HepG2 (cell line): ENCODE measurements around the gene SNX11. TPM values are rescaled to one million over a fixed set of nuclear protein-coding genes. Genes with fewer than 3 reads are reported as not detected.

Source experiments
- HNRNPK ChIP-seq: fragments of 200-400 bp; formaldehyde crosslinking; IDR thresholded peaks from 2 replicates; pipeline ENCODE4 v1.6.1; 2018; ENCODE audit warnings: low read length, low read depth, moderate library complexity, mild to moderate bottlenecking; ENCODE audit not compliant: poor library complexity, severe bottlenecking
- KAT2B ChIP-seq: fragments of 150-350 bp; IDR thresholded peaks from 2 replicates; pipeline ENCODE4 v1.6.1; 2014; ENCODE audit warnings: low read depth, low read length, borderline replicate concordance
- KDM3A ChIP-seq: IDR thresholded peaks from 2 replicates; pipeline ENCODE4 v1.6.1; 2018; ENCODE audit warnings: low read depth, missing compliant biosample characterization
- KIAA2018 ChIP-seq: sonication (generic); formaldehyde crosslinking; IDR thresholded peaks from 2 replicates; pipeline ENCODE4 v1.5.0; 2020; ENCODE audit warnings: mild to moderate bottlenecking, missing genetic modification reagents, borderline replicate concordance
- NBN ChIP-seq: fragments of 450-650 bp; conservative IDR thresholded peaks from 2 replicates; pipeline ENCODE4 v1.6.1; 2017
- NFE2L2 ChIP-seq: fragments of 150-350 bp; IDR thresholded peaks from 2 replicates; pipeline ENCODE4 v1.6.1; 2014; ENCODE audit warnings: low read length
- PLSCR1 ChIP-seq: sonication (generic); formaldehyde crosslinking; IDR thresholded peaks from 2 replicates; pipeline ENCODE4 v1.5.0; 2020; ENCODE audit warnings: missing genetic modification reagents, mild to moderate bottlenecking, borderline replicate concordance
- SP1 ChIP-seq, 2 experiments: fragments of 450-650 bp in 1 of 2; sonication (generic) in 1 of 2; formaldehyde crosslinking in 1 of 2; IDR thresholded peaks; 2 replicates each; pipeline versions ENCODE4 v1.4.0 to v1.6.1; 2016 to 2020; ENCODE audit warnings: missing genetic modification reagents in 1 of 2
- TEAD3 ChIP-seq: optimal IDR thresholded peaks from 2 replicates; pipeline ENCODE3; 2016; ENCODE audit warnings: borderline replicate concordance
- ZBTB46 ChIP-seq: sonication (generic); formaldehyde crosslinking; IDR thresholded peaks from 2 replicates; pipeline ENCODE4 v1.4.0; 2020; ENCODE audit warnings: mild to moderate bottlenecking, missing genetic modification reagents, borderline replicate concordance
- ZFP41 ChIP-seq: sonication (generic); formaldehyde crosslinking; IDR thresholded peaks from 2 replicates; pipeline ENCODE4 v1.4.0; 2020; ENCODE audit warnings: mild to moderate bottlenecking, missing genetic modification reagents, borderline replicate concordance
- ZNF18 ChIP-seq: sonication (generic); formaldehyde crosslinking; IDR thresholded peaks from 2 replicates; pipeline ENCODE4 v1.8.0; 2022; ENCODE audit warnings: mild to moderate bottlenecking, missing genetic modification reagents; ENCODE audit not compliant: insufficient replicate concordance
- ZNF207 ChIP-seq: fragments of 450-650 bp; IDR thresholded peaks from 2 replicates; pipeline ENCODE4 v1.6.1; 2016; ENCODE audit warnings: antibody characterized with exemption, borderline replicate concordance
- ZNF354B ChIP-seq: sonication (generic); formaldehyde crosslinking; IDR thresholded peaks from 2 replicates; pipeline ENCODE4 v1.8.0; 2022; ENCODE audit warnings: mild to moderate bottlenecking, missing genetic modification reagents
- ZNF7 ChIP-seq: IDR thresholded peaks from 2 replicates; pipeline ENCODE4 v1.6.1; 2016; ENCODE audit warnings: missing biosample characterization, missing genetic modification reagents
- ZNF83 ChIP-seq: sonication (generic); formaldehyde crosslinking; IDR thresholded peaks from 2 replicates; pipeline ENCODE4 v1.4.0; 2020; ENCODE audit warnings: missing genetic modification reagents, mild to moderate bottlenecking, borderline replicate concordance
- polyA plus RNA-seq, 8 experiments: library from polyadenylated mRNA; depleted of rRNA in 3 of 8; stranded (reverse) in 7 of 8; unstranded in 1 of 8; fragments of >200 nt; fragmentation: Illumina TruSeq in 4 of 8; extraction: Trizol in 4 of 8; gene quantifications; 2 replicates each; pipeline versions ENCODE4 v1.2.1 to v1.2.3, GENCODE V29; 2011 to 2016; ENCODE audit warnings: low read depth in 4 of 8, missing spikeins in 1 of 8, mixed read lengths in 1 of 8; ENCODE audit not compliant: insufficient read depth in 1 of 8
- total RNA-seq, 5 experiments: library from RNA; depleted of rRNA; stranded (reverse); fragments of >200 nt; fragmentation: Illumina TruSeq; extraction: Trizol; gene quantifications; 2 replicates each; pipeline ENCODE4 v1.2.3, GENCODE V29; 2016; ENCODE audit warnings: low read depth in 1 of 5

SNX11 gene
- total and polyA plus RNA-seq, 2 of the 13 experiments (the other 11 are each of a cell fraction or from before 2014, with no cell fraction given), result 12.9 to 14.0 TPM

- TF ChIP-seq ZNF18 (no peak), KAT2B (no peak), NBN (no peak), ZFP41 (CRISPR knock-in tag) (no peak), ZNF207 (no peak), KDM3A (no peak), KIAA2018 (CRISPR knock-in tag) (no peak), TEAD3 (peak; percentile 18), PLSCR1 (no peak), NFE2L2 (no peak), ZNF354B (CRISPR knock-in tag) (no peak), ZBTB46 (CRISPR knock-in tag) (no peak), ZNF83 (no peak), HNRNPK (no peak), ZNF7 (CRISPR knock-in tag) (no peak), SP1 (IDR thresholded peaks at IDR 0.05) (no peak), SP1 (CRISPR knock-in tag; IDR thresholded peaks at IDR 0.05) (no peak)
Measured at GRCh38 chr17:48100591-48101011, 7.0 kb upstream of the SNX11 start (continued).
